GM23338 (cell line): Measurements from ENCODE around the gene REXO5. TPM values are rescaled to one million over a fixed set of nuclear protein-coding genes. Genes with fewer than 3 reads are reported as not detected.

ENCODE experiments used
- ATAC-seq: fragments of 200-7000 bp; cut with Tn5 transposase; 3 replicates; pipeline ENCODE4 v1.9.1; 2020
- DNase-seq: peaks from one replicate; pipeline ENCODE4 v3.0.0-alpha.2; 2015; ENCODE audit warnings: low spot score
- H2AFZ ChIP-seq: fragments of 200-600 bp; sonication (generic); 2 replicates; pipeline ENCODE4 v1.8.0; 2016; ENCODE audit warnings: antibody characterized with exemption, mild to moderate bottlenecking, moderate library complexity
- H3F3A ChIP-seq: fragments of 200-600 bp; sonication (generic); replicated peaks from 2 replicates; pipeline ENCODE4 v1.8.0; 2017; ENCODE audit warnings: antibody characterized with exemption, mixed run types, low read depth
- H3K27ac ChIP-seq: fragments of 200-600 bp; sonication (generic); 2 replicates; pipeline ENCODE4 v1.6.1; 2016; ENCODE audit warnings: low read depth
- H3K27me3 ChIP-seq: fragments of 200-600 bp; sonication (generic); 2 replicates; pipeline ENCODE4 v1.8.0; 2016; ENCODE audit warnings: mild to moderate bottlenecking, mixed run types, moderate library complexity; ENCODE audit not compliant: insufficient read depth
- H3K36me3 ChIP-seq: fragments of 200-600 bp; sonication (generic); 2 replicates; pipeline ENCODE4 v1.8.0; 2016; ENCODE audit warnings: mild to moderate bottlenecking; ENCODE audit not compliant: insufficient read depth
- H3K4me1 ChIP-seq: fragments of 200-600 bp; sonication (generic); 2 replicates; pipeline ENCODE4 v1.8.0; 2016; ENCODE audit warnings: mild to moderate bottlenecking, moderate library complexity; ENCODE audit not compliant: insufficient read depth
- H3K4me2 ChIP-seq: fragments of 200-600 bp; sonication (generic); 2 replicates; pipeline ENCODE4 v1.7.1; 2017; ENCODE audit warnings: mixed run types
- H3K4me3 ChIP-seq: fragments of 200-600 bp; sonication (generic); 2 replicates; pipeline ENCODE4 v1.6.1; 2016; ENCODE audit warnings: mixed run types
- H3K79me2 ChIP-seq: fragments of 200-600 bp; sonication (generic); replicated peaks from 2 replicates; pipeline ENCODE4 v1.8.0; 2017; ENCODE audit warnings: mild to moderate bottlenecking; ENCODE audit not compliant: insufficient read depth
- H3K9me2 ChIP-seq: fragments of 200-600 bp; sonication (generic); 2 replicates; pipeline ENCODE4 v1.8.0; 2017; ENCODE audit not compliant: insufficient read depth
- H4K20me1 ChIP-seq: fragments of 200-600 bp; sonication (generic); replicated peaks from 2 replicates; pipeline ENCODE4 v1.8.0; 2017; ENCODE audit warnings: mild to moderate bottlenecking; ENCODE audit not compliant: insufficient read depth
- H3K27ac Mint-ChIP-seq: 2 replicates; pipeline ENCODE4 v1.8.0; 2020; ENCODE audit warnings: inconsistent platforms, mild to moderate bottlenecking, moderate library complexity, mixed read lengths
- H3K27me3 Mint-ChIP-seq: 3 replicates; pipeline ENCODE4 v1.8.0; 2022; ENCODE audit warnings: low read depth, mild to moderate bottlenecking, moderate library complexity, mixed read lengths, inconsistent platforms; ENCODE audit not compliant: insufficient read depth, poor library complexity
- H3K36me3 Mint-ChIP-seq: 3 replicates; pipeline ENCODE4 v1.8.0; 2021; ENCODE audit warnings: low read depth, mild to moderate bottlenecking, inconsistent platforms, moderate library complexity, mixed read lengths
- H3K4me1 Mint-ChIP-seq: 3 replicates; pipeline ENCODE4 v1.8.0; 2020; ENCODE audit warnings: mild to moderate bottlenecking, inconsistent platforms, mixed read lengths
- H3K4me3 Mint-ChIP-seq: 3 replicates; pipeline ENCODE4 v1.8.0; 2021; ENCODE audit warnings: moderate library complexity, mild to moderate bottlenecking, inconsistent platforms, mixed read lengths
- H3K9me3 Mint-ChIP-seq: 3 replicates; pipeline ENCODE4 v1.8.0; 2020; ENCODE audit warnings: moderate library complexity, mild to moderate bottlenecking, inconsistent platforms, mixed read lengths
- CREB1 ChIP-seq: fragments of 250-450 bp; sonication (Bioruptor Pico); IDR thresholded peaks from 2 replicates; pipeline ENCODE4 v1.5.0; 2020; ENCODE audit warnings: low read depth, mild to moderate bottlenecking, moderate library complexity
- CTCF ChIP-seq, 2 experiments: fragments of 200-600 bp in 1 of 2; sonication (generic) in 1 of 2; conservative IDR thresholded peaks; 2 replicates each; pipeline versions ENCODE4 v1.5.1 to v1.6.1; 2016 to 2017; ENCODE audit warnings: antibody characterized with exemption in 2 of 2, low read depth in 2 of 2, mild to moderate bottlenecking in 2 of 2, moderate library complexity in 1 of 2
- ETS1 ChIP-seq: IDR thresholded peaks from 2 replicates; pipeline ENCODE4 v1.6.1; 2016; ENCODE audit warnings: antibody characterized with exemption
- EZH2 ChIP-seq: fragments of 200-600 bp; sonication (generic); IDR thresholded peaks from one replicate; pipeline ENCODE4 v1.8.0; 2017; ENCODE audit warnings: antibody characterized with exemption, mild to moderate bottlenecking, low read depth; ENCODE audit not compliant: unreplicated experiment
- EZH2phosphoT487 ChIP-seq: fragments of 200-600 bp; sonication (generic); IDR thresholded peaks from one replicate; pipeline ENCODE4 v1.8.1; 2018; ENCODE audit warnings: antibody characterized with exemption; ENCODE audit not compliant: unreplicated experiment
- JUNB ChIP-seq: IDR thresholded peaks from one replicate; pipeline ENCODE4 v1.6.1; 2016; ENCODE audit warnings: antibody characterized with exemption; ENCODE audit not compliant: unreplicated experiment
- NANOG ChIP-seq: IDR thresholded peaks from 2 replicates; pipeline ENCODE4 v1.6.1; 2016; ENCODE audit warnings: antibody characterized with exemption, borderline replicate concordance
- POLR2AphosphoS5 ChIP-seq: IDR thresholded peaks from 2 replicates; pipeline ENCODE4 v1.6.1; 2016; ENCODE audit warnings: antibody characterized with exemption, low read depth
- REST ChIP-seq: IDR thresholded peaks from one replicate; pipeline ENCODE4 v1.6.1; 2018; ENCODE audit warnings: antibody characterized with exemption; ENCODE audit not compliant: unreplicated experiment
- STAT1 ChIP-seq: IDR thresholded peaks from one replicate; pipeline ENCODE4 v1.6.1; 2016; ENCODE audit warnings: antibody characterized with exemption; ENCODE audit not compliant: unreplicated experiment
- ZNF114 ChIP-seq: fragments of 250-450 bp; sonication (Bioruptor Pico); IDR thresholded peaks from 2 replicates; pipeline ENCODE4 v1.5.0; 2020; ENCODE audit warnings: mild to moderate bottlenecking, moderate library complexity
- ZNF331 ChIP-seq: fragments of 250-450 bp; sonication (Bioruptor Pico); IDR thresholded peaks from 2 replicates; pipeline ENCODE4 v1.5.0; 2020; ENCODE audit warnings: low read depth, mild to moderate bottlenecking, moderate library complexity
- ZNF462 ChIP-seq: fragments of 250-450 bp; sonication (Bioruptor Pico); IDR thresholded peaks from 2 replicates; pipeline ENCODE4 v1.5.0; 2020; ENCODE audit warnings: mild to moderate bottlenecking, moderate library complexity
- polyA plus RNA-seq: library from polyadenylated mRNA; unstranded; fragments of >200 nt; fragmentation: Nextera tagmentation; extraction: Ambion mirVana; gene quantifications from 2 replicates; pipeline ENCODE4 v1.2.1, GENCODE V29; 2016
- total RNA-seq: library from RNA; depleted of rRNA; stranded (reverse); fragments of >200 nt; shearing (Covaris generic); gene quantifications from 2 replicates; pipeline ENCODE4 v1.2.3, GENCODE V29; 2014

The REXO5 gene
- total and polyA plus RNA-seq, 2 experiments from 2014 or later: 6.5 to 6.9 TPM

- Histone ChIP-seq H4K20me1 (peaks cover 4% of the 10 kb centered on the region; the same call in 1 of the 2 replicates), H3K27me3 (no peaks in the 10 kb centered on the region), H3K27ac (no peak overlapping the region), H3K4me1 (peaks cover 3% of the 10 kb centered on the region; the same call in 1 of the 2 replicates), H3K36me3 (no peaks in the 10 kb centered on the region), H2AFZ (no peak overlapping the region), H3K4me2 (no peak overlapping the region), H3K79me2 (no peaks in the 10 kb centered on the region), H3K4me3 (no peak overlapping the region), H3K9me2 (no peaks in the 10 kb centered on the region), H3F3A (no peaks in the 10 kb centered on the region)
- Mint-ChIP-seq H3K4me3 (no peak overlapping the region), H3K4me1 (peaks cover 8% of the 10 kb centered on the region; the same call in 2 of the 3 replicates), H3K36me3 (peaks cover 5% of the 10 kb centered on the region; the same call in 1 of the 3 replicates), H3K9me3 (no peaks in the 10 kb centered on the region), H3K27ac (no peak overlapping the region), H3K27me3 (peaks cover 3% of the 10 kb centered on the region)
- no peak for ATAC-seq
- no peak for DNase-seq
- TF ChIP-seq ZNF331 (CRISPR knock-in tag) (no peak), JUNB (no peak), REST (no peak), STAT1 (no peak), ZNF462 (CRISPR knock-in tag) (no peak), EZH2 (no peak), EZH2phosphoT487 (no peak), POLR2AphosphoS5 (no peak), CTCF (conservative IDR thresholded peaks at IDR 0.05; ENCODE audit: low read depth in 2 of 2) (no peak), CREB1 (CRISPR knock-in tag) (no peak), ZNF114 (CRISPR knock-in tag) (no peak), NANOG (no peak), ETS1 (no peak)
Measured at GRCh38 chr16:20812510-20812909, 6.2 kb downstream of the REXO5 start.
